Coronary artery (tissue), 2 donors: ENCODE results near the gene ISG15.

Source experiments
- DNase-seq: peaks from one replicate; pipeline ENCODE4 v3.0.0-alpha.2; 2017; ENCODE audit warnings: low spot score
- H3K27ac ChIP-seq, 2 donors: fragments of 200-600 bp; sonication (generic); one replicate each; pipeline ENCODE4 v1.5.1; 2016 to 2019
- H3K4me3 ChIP-seq: fragments of 200-600 bp; sonication (generic); 2 replicates; pipeline ENCODE4 v1.5.1; 2016; ENCODE audit warnings: mild to moderate bottlenecking, moderate library complexity
- CTCF ChIP-seq: fragments of 200-600 bp; sonication (generic); IDR thresholded peaks from one replicate; pipeline ENCODE4 v1.5.1; 2019; ENCODE audit warnings: antibody characterized with exemption

Gene ISG15

GRCh38 chr1:967466-968343 lies 45.6 kb upstream of the ISG15 start:
- H3K4me3 ChIP-seq: no peak overlapping the region
- DNase-seq: no peak

GRCh38 chr1:969260-969855 lies 43.9 kb upstream of the ISG15 start:
- Histone ChIP-seq H3K4me3 (no peak overlapping the region), H3K27ac (no peak overlapping the region)
- no peak for TF ChIP-seq CTCF

More at GRCh38 chr1:967466-968343, 45.6 kb upstream of the ISG15 start:
- H3K27ac ChIP-seq: no peak overlapping the region
- no peak for TF ChIP-seq CTCF

GRCh38 chr1:970242-970972 lies 42.9 kb upstream of the ISG15 start:
- Histone ChIP-seq H3K4me3 (no peak overlapping the region), H3K27ac (no peak overlapping the region)
- no peak for TF ChIP-seq CTCF
- no peak for DNase-seq

More at GRCh38 chr1:969260-969855, 43.9 kb upstream of the ISG15 start:
- DNase-seq: no peak

- H3K27ac ChIP-seq: no peak overlapping the region
- TF ChIP-seq CTCF: no peak
- H3K4me3 ChIP-seq: no peak overlapping the region
- DNase-seq: no peak
Observed at GRCh38 chr1:970973-971730, 42.1 kb upstream of the ISG15 start.

GRCh38 chr1:971751-972506 lies 41.4 kb upstream of the ISG15 start:
- TF ChIP-seq CTCF: no peak
- DNase-seq: no peak
- Histone ChIP-seq H3K27ac (no peak overlapping the region), H3K4me3 (no peak overlapping the region)
